GM18951 (cell line): ENCODE data around the gene CHI3L1.

Experiments used
- POLR2A ChIP-seq: IDR thresholded peaks from 4 replicates; pipeline ENCODE4 v1.6.1; 2011; ENCODE audit warnings: mild to moderate bottlenecking; ENCODE audit not compliant: insufficient read length, insufficient read depth; ENCODE audit errors: extremely low read depth
- in situ Hi-C: fragments of 300-500 bp; cut with MboI; formaldehyde crosslinking; loops from one replicate; pipeline ENCODE4 v1.12.0; 2022; ENCODE audit warnings: low sequenced_read_pairs, mixed read lengths, inconsistent platforms; ENCODE audit not compliant: unreplicated experiment

The CHI3L1 gene

DNA sequence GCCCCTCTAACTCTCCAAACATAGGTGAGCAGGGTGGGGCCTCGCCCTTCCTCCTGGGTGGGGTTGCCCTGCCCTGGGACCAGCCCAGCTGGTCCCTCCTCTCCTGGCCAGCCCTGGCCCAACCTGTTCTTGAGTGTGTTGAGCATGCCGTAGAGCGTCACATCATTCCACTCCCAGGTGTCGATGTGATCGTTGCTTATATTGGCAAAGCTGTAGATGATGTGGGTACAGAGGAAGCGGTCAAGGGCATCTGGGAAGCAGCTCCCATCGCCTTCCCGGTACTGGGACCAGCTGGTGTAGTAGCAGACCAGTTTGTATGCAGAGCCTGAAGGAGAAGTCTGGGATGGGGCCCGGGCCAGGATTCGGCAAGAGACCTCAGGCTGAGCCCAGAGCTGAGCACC is 1.4 kb downstream of the CHI3L1 start:
- in situ Hi-C loops: no loop called here
- TF ChIP-seq POLR2A: no peak

DNA sequence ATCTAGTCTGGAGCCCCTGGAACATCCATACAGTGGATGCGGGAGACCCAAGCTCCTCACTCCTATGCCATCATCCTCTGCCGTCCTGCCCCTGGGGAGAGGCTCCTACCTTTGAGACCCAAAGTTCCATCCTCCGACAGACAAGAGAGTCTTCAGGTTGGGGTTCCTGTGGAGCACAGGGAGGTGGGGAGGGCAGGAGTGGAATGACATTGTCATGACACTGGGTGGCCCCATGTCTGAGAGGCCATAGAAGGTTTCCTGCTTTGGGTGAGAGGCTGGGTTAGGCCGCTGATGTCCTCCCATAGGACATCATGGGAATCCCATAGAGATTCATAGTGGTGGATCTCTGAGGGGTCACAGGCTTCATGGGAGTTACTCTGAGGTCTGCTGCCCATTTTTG is 2.0 kb downstream of the CHI3L1 start:
- TF ChIP-seq POLR2A: no peak
- in situ Hi-C loops: no loop called here

DNA sequence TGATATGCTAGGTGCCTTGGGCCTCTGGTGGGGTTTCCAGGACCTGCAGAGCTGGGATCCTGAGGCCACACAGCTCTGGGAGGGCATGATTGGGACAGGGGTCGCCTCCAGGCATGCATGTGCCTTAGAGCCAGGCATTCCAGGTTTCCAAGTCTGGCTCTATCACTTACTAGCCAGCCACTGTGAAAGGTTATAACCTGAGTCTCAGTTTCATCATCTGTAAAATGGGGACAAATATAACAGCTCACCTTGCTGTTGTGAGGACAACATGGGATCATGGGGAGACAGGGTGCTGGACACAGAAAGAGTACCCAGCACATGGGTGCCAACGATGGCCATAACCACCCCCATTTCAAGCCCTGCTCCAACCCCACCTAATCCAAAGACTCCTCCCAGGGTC is 2.7 kb downstream of the CHI3L1 start:
- TF ChIP-seq POLR2A: no peak
- in situ Hi-C loops: no loop called here

DNA sequence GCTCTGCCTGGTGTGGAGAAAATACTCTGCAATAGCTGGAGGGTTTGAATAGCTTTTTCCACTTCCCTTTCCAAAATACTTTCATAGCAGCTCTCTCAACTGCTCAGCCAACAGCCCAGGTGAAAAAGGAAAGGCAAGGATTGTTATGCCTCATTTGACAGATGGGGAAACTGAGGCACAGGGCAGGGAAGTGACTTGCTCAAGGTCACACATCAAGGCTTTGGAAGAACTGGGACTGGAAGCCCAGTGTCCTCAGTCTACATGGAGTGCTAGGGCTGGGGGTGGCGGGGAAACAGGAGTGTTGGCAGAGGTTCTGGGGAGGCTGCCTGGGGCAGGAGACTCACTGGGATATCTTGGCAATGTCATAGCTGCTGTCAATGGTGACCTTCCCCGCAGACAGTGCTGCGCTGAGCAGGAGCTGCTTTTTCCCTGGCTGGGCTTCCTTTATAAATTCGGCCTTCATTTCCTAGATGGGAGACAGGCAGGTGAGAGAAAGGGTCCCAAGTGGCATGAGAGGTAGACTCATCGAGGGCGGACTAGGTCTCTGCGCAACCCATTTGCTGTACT is 4.0 kb downstream of the CHI3L1 start:
- no peak for TF ChIP-seq POLR2A
- in situ Hi-C loops: no loop called here

DNA sequence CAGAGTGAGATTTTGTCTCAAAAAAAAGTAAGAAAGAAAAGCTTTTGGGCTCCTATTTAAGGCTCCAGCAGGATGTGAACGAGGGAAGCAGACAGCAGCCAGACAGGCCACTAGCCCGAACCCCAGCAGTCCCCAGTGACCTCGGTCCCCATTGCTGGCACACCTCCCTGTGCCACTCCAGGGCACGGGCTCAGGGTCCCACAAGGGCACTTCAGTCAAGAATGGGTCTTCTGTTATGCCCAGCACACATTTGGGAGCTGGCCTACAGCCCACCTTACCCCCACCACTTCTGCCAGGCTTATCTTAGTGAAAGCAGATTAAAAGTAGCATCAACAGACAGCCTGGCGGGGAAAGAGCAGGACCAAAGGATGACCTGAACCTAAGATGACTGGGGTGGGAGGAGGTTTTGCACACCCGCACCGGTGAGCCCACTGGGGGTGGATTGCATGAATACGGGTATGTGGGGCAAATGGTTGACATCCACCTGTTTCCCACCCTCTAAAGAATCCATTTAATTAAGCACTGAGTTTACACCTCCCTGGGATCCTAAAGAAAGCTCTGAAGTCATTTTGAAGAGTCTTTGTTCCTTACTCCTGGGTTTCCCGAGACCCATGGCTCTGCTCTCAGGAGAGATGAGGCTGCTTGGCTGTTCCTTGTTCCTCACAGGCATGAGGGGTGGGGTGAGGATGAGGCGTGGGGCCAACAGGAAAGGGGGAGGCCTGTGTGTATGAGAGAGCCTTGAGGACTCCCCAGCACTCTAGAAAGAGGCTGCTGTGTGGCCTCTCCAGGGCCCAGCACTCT is 4.7 kb downstream of the CHI3L1 start:
- TF ChIP-seq POLR2A: no peak
- in situ Hi-C loops: no loop called here

DNA sequence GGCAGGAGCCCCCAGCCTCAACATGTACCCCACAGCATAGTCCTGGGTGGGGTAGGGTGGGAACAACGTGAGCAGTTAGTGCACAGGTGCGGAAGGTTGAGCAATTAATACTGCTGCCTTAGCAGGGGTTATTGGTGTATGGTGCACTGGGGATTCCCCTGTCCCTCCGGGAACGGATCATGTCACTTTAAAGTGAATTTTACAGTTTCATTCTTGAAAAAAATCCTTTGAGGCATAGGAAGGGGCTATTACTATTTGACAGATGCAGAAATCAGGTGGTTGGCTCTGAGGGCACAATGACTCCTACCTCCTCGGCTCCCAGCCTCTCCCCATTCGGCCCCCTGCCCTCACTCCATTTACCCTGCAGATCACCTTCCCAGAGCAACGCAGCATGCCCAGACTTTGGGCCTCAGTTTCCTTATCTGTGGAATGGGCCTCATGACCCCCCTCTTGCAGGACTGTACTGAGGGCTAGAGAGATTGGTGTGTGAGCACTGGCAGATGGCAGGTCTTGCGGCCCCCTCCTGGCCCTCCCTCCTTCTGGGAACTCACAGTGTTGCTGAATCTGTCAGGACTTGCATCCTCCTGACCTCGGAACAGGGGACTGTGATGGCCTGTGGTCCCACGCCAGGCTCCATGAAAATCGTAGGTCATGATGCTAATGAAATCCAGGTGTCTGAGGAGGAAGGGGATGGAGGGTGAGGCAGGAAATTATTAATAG is 5.7 kb downstream of the CHI3L1 start:
- in situ Hi-C loops: no loop called here

DNA sequence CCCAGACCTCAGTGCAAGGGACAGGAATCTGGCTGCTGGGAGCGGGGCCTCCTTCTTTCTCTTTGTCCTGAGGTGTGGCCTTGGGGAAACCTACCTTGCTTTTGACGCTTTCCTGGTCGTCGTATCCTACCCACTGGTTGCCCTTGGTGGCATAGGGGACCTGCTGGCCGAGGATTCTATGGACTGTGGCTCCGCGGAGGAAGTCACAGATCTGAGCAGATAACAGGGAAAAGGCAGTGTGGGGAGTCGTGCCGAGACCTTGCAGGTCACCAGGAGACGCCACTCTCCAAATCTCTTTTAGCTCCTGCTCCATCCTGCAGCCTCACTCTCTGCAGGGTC is 6.9 kb downstream of the CHI3L1 start:
- no peak for TF ChIP-seq POLR2A
- in situ Hi-C loops: no loop called here

More for the DNA sequence above, 5.7 kb downstream of the CHI3L1 start:
- TF ChIP-seq POLR2A: no peak

DNA sequence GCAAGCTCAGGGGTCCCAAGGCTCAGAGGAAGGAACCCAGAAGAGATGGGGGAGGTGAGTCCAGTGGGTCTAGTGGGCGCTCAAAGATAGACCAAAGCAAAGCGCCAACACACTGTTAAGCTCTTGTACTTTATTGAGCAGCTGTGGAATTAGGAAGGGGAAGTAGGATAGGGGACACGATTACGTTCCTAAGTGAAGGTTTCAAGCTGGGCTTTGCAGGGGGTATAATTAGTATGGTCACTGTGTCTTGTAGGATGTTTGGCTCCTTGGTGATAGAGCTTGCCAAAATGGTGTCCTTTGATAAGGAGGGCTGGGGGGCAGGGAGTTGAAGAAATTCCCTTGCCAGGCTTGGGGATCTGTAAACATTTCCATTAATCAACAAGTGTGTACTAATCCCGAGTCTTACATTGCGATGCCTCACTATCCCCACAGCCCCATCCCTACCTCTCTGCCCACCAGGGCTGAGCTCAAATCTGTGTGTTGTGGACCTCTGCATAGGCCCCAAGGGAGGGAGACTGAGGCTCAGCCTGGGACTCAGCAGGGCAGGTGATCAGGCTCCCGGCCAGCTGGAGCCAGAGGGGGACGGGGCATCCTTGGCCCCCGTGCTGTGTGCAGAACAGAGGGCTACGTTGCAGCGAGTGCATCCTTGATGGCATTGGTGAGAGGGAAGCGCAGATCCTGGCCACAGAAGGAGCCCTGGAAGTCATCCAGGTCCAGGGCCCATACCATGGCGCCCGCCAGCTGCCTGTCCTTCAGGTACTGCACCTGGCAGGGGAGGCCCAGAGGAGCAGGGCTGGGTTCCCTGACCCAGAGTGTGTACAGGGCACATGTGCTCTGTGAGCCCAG is 7.5 kb downstream of the CHI3L1 start:
- no peak for TF ChIP-seq POLR2A
- in situ Hi-C loops: no loop called here

DNA sequence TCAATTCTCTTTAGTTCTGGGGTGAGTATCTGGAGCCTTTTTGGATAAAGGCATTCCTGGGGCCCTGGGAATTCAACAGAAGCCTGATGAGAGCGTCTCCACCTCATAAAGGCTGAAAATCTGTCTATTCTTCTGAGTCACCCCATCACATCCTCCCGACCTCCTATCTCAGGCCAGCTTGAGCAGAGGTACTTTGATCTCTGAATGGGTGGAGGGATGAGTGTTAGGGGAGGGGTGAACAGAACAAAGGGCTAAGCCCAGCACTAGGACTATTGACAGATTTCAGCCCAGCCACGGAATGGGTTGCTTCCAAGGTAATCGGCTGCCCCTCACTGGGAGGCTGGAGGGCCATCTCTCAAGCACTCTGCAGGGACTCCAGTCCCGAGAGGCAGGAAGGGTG is 8.4 kb downstream of the CHI3L1 start:
- no peak for TF ChIP-seq POLR2A

DNA sequence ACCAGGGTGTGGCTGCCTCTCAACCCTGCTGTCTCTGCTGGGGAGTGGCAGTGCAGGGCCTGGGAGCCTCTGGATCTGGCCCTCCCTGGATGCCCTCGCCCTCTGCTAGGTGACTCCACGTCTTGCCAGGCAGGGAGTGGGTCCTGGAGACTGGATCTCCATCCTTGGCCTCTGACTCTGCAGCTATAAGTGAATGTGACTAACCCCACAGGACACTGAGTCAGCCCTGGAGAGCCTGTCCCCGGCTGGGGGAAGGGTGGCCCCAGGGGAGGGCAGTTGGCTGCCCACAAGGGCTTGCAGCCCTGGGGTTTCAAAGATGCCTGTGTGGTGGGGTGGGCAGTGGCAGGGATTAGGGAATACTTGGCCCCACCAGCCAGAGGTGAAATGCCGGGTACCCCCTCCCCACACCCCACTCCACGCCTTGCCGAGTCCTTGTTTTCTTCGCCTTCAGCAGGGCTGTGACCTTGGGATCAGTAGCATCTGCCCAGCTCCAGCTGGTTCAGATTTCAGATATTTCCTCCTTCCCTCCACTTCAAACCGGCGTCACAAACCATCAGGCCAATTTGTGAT is 8.9 kb downstream of the CHI3L1 start:
- in situ Hi-C loops: no loop called here
- TF ChIP-seq POLR2A: no peak

More for the DNA sequence above, 8.4 kb downstream of the CHI3L1 start:
- in situ Hi-C loops: no loop called here

DNA sequence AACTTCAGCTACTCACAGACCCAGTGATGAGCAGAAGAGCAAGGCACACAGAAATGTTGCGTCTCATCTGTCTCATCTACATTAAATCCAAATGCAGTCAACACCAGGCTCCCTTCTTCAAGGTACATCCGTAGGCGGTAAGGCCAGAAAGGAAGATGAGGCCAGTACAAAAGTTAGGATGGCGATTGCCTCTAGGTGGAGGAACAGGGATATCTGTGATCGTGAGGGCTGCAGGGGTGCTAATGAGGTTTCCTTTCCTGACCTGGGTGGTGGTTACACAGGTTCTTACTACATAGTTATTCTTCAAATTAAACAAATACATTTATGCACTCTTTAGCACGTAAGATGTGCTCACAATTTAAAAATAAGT is 9.5 kb downstream of the CHI3L1 start:
- in situ Hi-C loops: no loop called here
- TF ChIP-seq POLR2A: no peak

DNA sequence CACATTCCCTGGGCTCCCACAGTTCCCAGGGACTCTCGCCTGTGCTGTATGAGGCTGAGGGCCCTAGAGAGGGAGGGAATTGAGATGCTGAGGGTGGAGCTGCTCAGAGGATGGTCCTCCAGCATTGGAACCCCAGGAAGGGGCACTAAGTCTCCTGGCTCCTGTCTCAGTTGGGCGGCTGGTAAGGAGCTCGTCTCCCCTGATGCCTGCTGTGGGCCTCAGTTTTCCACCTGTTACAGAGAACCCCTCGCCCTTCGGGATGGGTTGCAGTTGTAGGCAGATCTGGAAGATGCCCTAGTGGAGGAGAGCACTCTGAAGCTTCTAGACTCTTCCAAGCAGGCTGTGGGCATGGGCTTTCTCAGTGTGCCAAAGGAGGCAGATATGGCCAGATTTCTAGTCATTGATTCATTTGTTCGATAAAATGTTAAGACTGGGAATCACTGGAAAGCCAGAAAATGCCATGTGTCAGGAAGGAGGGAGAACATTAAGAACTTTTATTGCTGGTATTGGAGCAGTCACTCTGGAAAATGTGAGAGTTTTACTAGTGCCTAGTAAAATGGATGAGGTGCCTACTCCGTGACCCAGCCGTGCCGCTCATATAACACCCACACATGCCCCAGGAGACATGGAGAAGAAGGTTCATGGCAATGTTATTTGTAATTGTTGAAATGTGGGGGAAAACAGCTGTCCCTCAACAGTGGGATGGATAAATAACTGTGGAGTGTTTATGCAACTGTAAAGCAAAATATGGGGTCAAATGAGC is 10.1 kb downstream of the CHI3L1 start:
- TF ChIP-seq POLR2A: no peak
- in situ Hi-C loops: no loop called here
